Thyroid gland (tissue), 4 donors: ENCODE results near the gene TESPA1.

Source experiments
- POLR2A ChIP-seq, 2 donors: fragments of 450-650 bp; IDR thresholded peaks; one replicate each; pipeline ENCODE4 v1.6.1; 2017; ENCODE audit warnings: antibody characterized with exemption in 2 of 2, mild to moderate bottlenecking in 2 of 2, moderate library complexity in 1 of 2
- TF ChIP-seq, protein P1 (sequence below), 6 experiments: fragments of 200-600 bp in 3 of 6; fragments of 450-650 bp in 3 of 6; sonication (generic) in 3 of 6; IDR thresholded peaks; one replicate each; pipeline ENCODE4 v1.5.1; 2016 to 2019; ENCODE audit warnings: antibody characterized with exemption in 6 of 6, mild to moderate bottlenecking in 2 of 6, inconsistent platforms in 1 of 6, moderate library complexity in 1 of 6

DNA sequence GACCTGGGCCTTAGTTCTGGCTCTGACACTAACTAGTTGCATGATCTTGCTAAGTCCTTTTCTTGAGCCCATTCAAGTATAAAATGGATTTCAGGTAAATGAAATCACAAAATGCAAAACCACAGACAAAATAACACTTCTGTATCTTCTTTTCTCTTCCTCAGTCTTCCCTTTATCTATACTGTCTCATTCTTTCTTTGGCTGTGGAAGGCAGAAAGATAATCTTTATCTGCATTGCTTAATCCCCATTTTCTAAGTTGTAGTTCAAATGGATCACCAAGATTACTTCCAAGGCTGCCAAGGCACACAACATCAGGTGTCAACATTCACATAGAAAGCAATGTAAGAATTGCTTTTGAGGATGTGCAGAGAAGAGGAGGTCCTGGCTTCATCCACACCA lies 30.3 kb downstream of the TESPA1 start:
- TF ChIP-seq, protein P1, sequence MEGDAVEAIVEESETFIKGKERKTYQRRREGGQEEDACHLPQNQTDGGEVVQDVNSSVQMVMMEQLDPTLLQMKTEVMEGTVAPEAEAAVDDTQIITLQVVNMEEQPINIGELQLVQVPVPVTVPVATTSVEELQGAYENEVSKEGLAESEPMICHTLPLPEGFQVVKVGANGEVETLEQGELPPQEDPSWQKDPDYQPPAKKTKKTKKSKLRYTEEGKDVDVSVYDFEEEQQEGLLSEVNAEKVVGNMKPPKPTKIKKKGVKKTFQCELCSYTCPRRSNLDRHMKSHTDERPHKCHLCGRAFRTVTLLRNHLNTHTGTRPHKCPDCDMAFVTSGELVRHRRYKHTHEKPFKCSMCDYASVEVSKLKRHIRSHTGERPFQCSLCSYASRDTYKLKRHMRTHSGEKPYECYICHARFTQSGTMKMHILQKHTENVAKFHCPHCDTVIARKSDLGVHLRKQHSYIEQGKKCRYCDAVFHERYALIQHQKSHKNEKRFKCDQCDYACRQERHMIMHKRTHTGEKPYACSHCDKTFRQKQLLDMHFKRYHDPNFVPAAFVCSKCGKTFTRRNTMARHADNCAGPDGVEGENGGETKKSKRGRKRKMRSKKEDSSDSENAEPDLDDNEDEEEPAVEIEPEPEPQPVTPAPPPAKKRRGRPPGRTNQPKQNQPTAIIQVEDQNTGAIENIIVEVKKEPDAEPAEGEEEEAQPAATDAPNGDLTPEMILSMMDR (IDR thresholded peaks at IDR 0.05): no peak
- no peak for TF ChIP-seq POLR2A (IDR thresholded peaks at IDR 0.05)
